HG02973 (cell line): ENCODE results near the gene RNF222.
"Not testable (repeated sequence)": the region's sequence is repeated elsewhere in the genome, so short reads cannot be mapped to it uniquely, and the experiment has no call there.

Source experiments
- ATAC-seq: cut with Tn5 transposase; IDR thresholded peaks from one replicate; pipeline ENCODE4 v1.9.1; 2021; ENCODE audit warnings: moderate library complexity; ENCODE audit not compliant: unreplicated experiment

RNF222 gene

DNA sequence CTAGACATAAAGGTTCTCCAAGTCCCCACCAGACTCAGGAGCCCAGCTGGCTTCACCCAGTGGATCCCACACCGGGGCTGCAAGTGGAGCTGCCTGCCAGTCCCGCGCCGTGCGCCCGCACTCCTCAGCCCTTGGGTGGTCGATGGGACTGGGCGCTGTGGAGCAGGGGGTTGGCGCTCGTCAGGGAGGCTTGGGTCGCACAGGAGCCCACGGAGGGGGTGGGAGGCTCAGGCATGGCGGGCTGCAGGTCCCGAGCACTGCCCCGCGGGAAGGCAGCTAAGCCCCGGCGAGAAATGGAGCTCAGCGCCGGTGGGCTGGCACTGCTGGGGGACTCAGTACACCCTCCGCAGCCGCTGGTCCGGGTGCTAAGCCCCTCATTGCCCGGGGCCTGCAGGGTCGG is 50.6 kb downstream of the RNF222 start:
- not testable (repeated sequence) for ATAC-seq

DNA sequence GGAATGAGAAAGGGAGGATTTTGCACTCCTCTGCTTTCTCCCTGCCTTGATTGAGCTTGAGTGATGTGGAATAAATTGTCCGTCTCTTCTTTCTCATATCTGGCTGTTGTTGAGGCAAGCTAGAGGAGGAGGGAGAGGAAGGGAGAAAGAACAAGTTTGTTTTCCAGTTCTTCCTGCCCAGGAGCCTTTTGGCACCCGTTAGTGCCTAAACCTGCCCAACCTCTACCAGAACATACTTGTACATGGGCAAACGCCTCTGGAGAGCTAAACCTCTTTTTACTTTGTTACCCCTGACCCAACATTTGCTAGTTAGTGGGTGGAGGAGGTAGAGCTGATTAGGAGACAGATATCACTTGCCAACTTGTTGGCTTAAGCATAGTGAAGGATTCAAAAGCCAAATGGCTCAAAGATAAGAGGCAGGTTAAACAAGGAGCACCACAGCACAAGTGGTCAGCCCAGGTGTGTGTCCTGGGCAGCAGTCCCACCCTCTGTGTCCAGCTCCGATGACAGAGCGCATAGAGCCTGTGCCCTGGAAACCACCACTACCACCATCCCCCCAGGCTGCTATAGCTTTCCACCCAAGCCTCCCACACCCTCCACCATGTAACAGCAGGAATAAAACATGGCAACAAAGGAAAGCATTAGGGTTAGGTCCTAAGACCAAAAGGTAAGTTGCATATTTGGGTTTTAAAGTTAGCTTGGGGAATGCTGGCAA is 51.5 kb downstream of the RNF222 start:
- no peak for ATAC-seq

- no peak for ATAC-seq
These were observed 52.5 kb downstream of the RNF222 start for GRCh38 chr17:8345052-8345690.

GRCh38 chr17:8341456-8341855 is 56.2 kb downstream of the RNF222 start:
- no peak for ATAC-seq
